ENCODE data around the gene NUB1. TPM values are rescaled to one million over a fixed set of nuclear protein-coding genes. Genes with fewer than 3 reads are reported as not detected.

NUB1 gene
- total RNA-seq, 1 donor = 51.0 TPM

DNA sequence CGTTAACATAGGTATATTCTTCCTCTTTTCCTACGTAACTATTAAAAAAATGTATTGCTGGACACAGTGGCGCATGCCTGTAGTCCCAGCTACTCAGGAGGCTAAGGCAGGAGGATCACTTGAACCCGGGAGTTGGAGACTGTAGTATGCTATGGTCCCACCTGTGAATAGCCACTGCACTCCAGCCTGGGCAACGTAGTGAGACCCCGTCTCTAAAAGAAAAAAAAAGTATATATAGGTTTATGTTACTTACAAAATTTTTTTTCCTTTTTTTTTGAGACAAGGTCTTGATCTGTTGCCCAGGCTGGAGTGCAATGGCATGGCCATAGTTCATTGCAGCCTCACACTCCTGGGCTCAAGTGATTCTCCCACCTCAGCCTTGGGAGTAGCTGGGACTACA is 5.6 kb downstream of the NUB1 start:
- DNase-seq (ENCODE audit: low read depth) = no peak
- TF ChIP-seq, protein P1, sequence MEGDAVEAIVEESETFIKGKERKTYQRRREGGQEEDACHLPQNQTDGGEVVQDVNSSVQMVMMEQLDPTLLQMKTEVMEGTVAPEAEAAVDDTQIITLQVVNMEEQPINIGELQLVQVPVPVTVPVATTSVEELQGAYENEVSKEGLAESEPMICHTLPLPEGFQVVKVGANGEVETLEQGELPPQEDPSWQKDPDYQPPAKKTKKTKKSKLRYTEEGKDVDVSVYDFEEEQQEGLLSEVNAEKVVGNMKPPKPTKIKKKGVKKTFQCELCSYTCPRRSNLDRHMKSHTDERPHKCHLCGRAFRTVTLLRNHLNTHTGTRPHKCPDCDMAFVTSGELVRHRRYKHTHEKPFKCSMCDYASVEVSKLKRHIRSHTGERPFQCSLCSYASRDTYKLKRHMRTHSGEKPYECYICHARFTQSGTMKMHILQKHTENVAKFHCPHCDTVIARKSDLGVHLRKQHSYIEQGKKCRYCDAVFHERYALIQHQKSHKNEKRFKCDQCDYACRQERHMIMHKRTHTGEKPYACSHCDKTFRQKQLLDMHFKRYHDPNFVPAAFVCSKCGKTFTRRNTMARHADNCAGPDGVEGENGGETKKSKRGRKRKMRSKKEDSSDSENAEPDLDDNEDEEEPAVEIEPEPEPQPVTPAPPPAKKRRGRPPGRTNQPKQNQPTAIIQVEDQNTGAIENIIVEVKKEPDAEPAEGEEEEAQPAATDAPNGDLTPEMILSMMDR (IDR thresholded peaks at IDR 0.05; ENCODE audit: insufficient read depth, low read depth, low read length) = no peak
- no peak overlapping the region for H3K4me3 ChIP-seq (ENCODE audit: low read depth, low read length)

GRCh38 chr7:151348970-151349369 is 7.4 kb downstream of the NUB1 start:
- DNase-seq (ENCODE audit: low read depth) = no peak
- TF ChIP-seq, protein P1 (IDR thresholded peaks at IDR 0.05; ENCODE audit: insufficient read depth, low read depth, low read length) = no peak
- no peak overlapping the region for H3K4me3 ChIP-seq (ENCODE audit: low read depth, low read length)

GRCh38 chr7:151349507-151349853 is 7.9 kb downstream of the NUB1 start:
- DNase-seq (ENCODE audit: low read depth) = no peak
- no peak overlapping the region for H3K4me3 ChIP-seq (ENCODE audit: low read depth, low read length)
- TF ChIP-seq, protein P1 (IDR thresholded peaks at IDR 0.05; ENCODE audit: insufficient read depth, low read depth, low read length) = no peak

DNA sequence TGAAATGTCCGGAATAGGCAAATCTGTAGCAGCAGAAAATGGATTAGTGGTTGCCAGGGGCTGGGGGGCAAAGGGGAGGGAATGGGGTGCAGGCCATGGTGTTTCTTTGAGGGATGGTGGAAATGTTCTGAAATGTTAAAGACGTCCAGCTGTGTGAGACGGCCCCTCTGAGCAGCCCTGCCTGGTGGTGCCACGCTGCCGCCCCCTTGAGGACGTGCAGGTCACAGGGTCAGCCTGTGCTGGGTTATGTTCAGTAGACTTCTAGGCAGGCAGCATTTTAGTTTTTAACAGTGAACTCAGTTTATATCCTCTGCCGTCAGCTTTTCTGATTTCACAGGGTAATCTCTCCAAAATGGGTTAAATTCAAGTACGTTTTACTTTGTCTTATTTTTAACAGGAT is 9.4 kb downstream of the NUB1 start:
- TF ChIP-seq, protein P1 (IDR thresholded peaks at IDR 0.05; ENCODE audit: insufficient read depth, low read depth, low read length) = peak; percentile 20
- H3K4me3 ChIP-seq (ENCODE audit: low read depth, low read length) = no peak overlapping the region
- DNase-seq (ENCODE audit: low read depth) = no peak

GRCh38 chr7:151351967-151352366 is 10.4 kb downstream of the NUB1 start:
- H3K4me3 ChIP-seq (ENCODE audit: low read depth, low read length) = no peak overlapping the region
- TF ChIP-seq, protein P1 (IDR thresholded peaks at IDR 0.05; ENCODE audit: insufficient read depth, low read depth, low read length) = no peak
- DNase-seq (ENCODE audit: low read depth) = no peak

DNA sequence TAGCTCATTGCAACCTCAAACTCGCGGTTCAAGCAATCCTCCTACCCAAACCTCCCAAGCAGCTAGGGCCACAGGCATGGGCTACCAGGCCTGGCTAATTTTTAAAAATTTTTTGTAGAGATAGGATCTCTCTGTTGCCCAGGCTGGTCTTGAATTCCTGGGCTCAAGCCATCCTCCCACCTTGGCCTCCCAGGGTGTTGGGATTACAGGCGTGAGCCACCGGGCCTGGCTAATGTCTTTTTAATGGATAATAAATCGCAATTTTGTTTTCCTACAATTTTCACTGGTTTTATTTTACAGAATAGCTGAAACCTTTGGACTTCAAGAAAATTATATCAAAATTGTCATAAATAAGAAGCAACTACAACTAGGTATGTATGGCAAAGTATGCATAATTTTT is 10.9 kb downstream of the NUB1 start:
- TF ChIP-seq, protein P1 (IDR thresholded peaks at IDR 0.05; ENCODE audit: insufficient read depth, low read depth, low read length) = no peak
- no peak for DNase-seq (ENCODE audit: low read depth)
- H3K4me3 ChIP-seq (ENCODE audit: low read depth, low read length) = no peak overlapping the region

GRCh38 chr7:151361193-151361959 is 19.8 kb downstream of the NUB1 start:
- DNase-seq (ENCODE audit: low read depth) = peak; percentile 32
- TF ChIP-seq, protein P1 (IDR thresholded peaks at IDR 0.05; ENCODE audit: insufficient read depth, low read depth, low read length) = no peak
- no peak overlapping the region for H3K4me3 ChIP-seq (ENCODE audit: low read depth, low read length)
